ENCODE results near the gene CELF4. TPM values are rescaled to one million over a fixed set of nuclear protein-coding genes. Genes with fewer than 3 reads are reported as not detected.

CELF4 gene
- total RNA-seq, 1 experiment from 2014 or later: not detected

GRCh38 chr18:37294951-37295350, 270.6 kb downstream of the CELF4 start:
- in situ Hi-C loops (cut with HindIII; ENCODE audit: low pct_unique_long_range_greater_than_20kb, low sequenced_read_pairs) (no loop called here), intact Hi-C loops (cut with micrococcal nuclease; ENCODE audit: unreplicated experiment) (no loop called here)
- Histone ChIP-seq H3K27me3 (ENCODE audit: control insufficient read depth, insufficient read depth, low read length) (no peaks in the 10 kb centered on the region), H3K4me3 (ENCODE audit: low read depth in 2 of 2, low read length in 2 of 2) (no peak overlapping the region), H3K27ac (ENCODE audit: low read length) (no peak overlapping the region), H3K4me1 (ENCODE audit: control insufficient read depth, insufficient read depth, low read length) (peaks cover 8% of the 10 kb centered on the region), H3K9me3 (ENCODE audit: control insufficient read depth, insufficient read depth, low read depth, low read length) (no peaks in the 10 kb centered on the region), H3K36me3 (ENCODE audit: control insufficient read depth, insufficient read depth, low read length) (no peaks in the 10 kb centered on the region)
- DNase-seq (ENCODE audit: low read depth, low spot score) (no peak), ATAC-seq (no peak)
- ChIA-PET CTCF (no interaction called here), POLR2A (no interaction called here)
- TF ChIP-seq POLR2AphosphoS5 (IDR thresholded peaks at IDR 0.05; ENCODE audit: low read depth, low read length) (no peak), REST (IDR thresholded peaks at IDR 0.05; ENCODE audit: insufficient read depth in 1 of 2, low read depth in 2 of 2, low read length in 1 of 2) (no peak), SIN3A (IDR thresholded peaks at IDR 0.05; ENCODE audit: borderline replicate concordance, insufficient read depth, low read depth, low read length) (no peak), CTCF (IDR thresholded peaks at IDR 0.05) (no peak), TCF7L2 (IDR thresholded peaks at IDR 0.05; ENCODE audit: low read depth, low read length) (no peak)
- no TSS peak for BruUV-seq (replicated peaks)

GRCh38 chr18:37293359-37293758, 272.2 kb downstream of the CELF4 start:
- no TSS peak for BruUV-seq (replicated peaks)
- intact Hi-C loops (cut with micrococcal nuclease; ENCODE audit: unreplicated experiment): no loop called here
- CTCF ChIA-PET: no interaction called here
- in situ Hi-C loops (cut with HindIII; ENCODE audit: low pct_unique_long_range_greater_than_20kb, low sequenced_read_pairs): no loop called here
- DNase-seq (ENCODE audit: low read depth, low spot score): no peak
- no peaks in the 10 kb centered on the region for H3K9me3 ChIP-seq (ENCODE audit: control insufficient read depth, insufficient read depth, low read depth, low read length)
- no peaks in the 10 kb centered on the region for H3K4me1 ChIP-seq (ENCODE audit: control insufficient read depth, insufficient read depth, low read length)
- no peaks in the 10 kb centered on the region for H3K27me3 ChIP-seq (ENCODE audit: control insufficient read depth, insufficient read depth, low read length)
- no peaks in the 10 kb centered on the region for H3K36me3 ChIP-seq (ENCODE audit: control insufficient read depth, insufficient read depth, low read length)
- POLR2A ChIA-PET: no interaction called here
- no peak overlapping the region for H3K27ac ChIP-seq (ENCODE audit: low read length)
- no peak for ATAC-seq
- no peak overlapping the region for H3K4me3 ChIP-seq (ENCODE audit: low read depth in 2 of 2, low read length in 2 of 2)
- TF ChIP-seq TCF7L2 (IDR thresholded peaks at IDR 0.05; ENCODE audit: low read depth, low read length): no peak
- TF ChIP-seq CTCF (IDR thresholded peaks at IDR 0.05): no peak
- no peak for TF ChIP-seq POLR2AphosphoS5 (IDR thresholded peaks at IDR 0.05; ENCODE audit: low read depth, low read length)
- no peak for TF ChIP-seq SIN3A (IDR thresholded peaks at IDR 0.05; ENCODE audit: borderline replicate concordance, insufficient read depth, low read depth, low read length)
- no peak for TF ChIP-seq REST (IDR thresholded peaks at IDR 0.05; ENCODE audit: insufficient read depth in 1 of 2, low read depth in 2 of 2, low read length in 1 of 2)
